ENCODE measurements around the gene FNBP1L.

DNA sequence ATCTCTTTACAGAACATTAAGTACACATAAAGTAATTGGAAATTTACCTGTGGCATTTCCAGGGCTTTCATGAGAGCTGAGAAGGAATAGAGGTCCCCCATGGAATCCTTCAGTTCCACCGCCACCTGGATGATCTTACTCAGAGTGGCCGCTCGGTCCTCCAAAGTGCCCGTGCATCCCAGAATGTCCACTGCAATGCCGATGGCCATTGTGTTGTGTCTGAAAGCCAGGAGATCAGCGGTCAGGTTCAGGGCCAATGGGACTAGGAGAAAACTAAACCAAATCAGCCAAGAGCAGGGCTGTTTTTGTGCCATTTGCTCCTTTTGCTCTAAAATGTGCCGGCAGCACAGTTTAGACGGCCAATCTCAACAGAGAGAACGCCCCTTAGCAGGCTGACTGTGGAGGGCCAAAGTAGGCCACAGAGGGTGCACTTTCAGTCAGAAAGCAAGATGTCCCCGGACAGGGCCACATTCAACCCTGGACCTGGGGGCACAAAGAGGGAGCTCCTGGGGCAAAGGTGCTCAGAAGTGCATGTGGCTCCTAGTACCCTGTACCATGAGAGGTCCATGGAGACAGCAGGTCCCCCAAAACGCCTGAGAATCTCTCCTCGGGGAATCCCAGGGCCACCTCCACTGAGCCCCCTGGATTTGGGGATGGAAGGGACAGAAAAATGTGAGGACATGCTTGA is 123.8 kb downstream of the FNBP1L start:
- TF ChIP-seq POLR2A (IDR thresholded peaks at IDR 0.05; ENCODE audit: low read depth, low read length) (no peak), POLR2AphosphoS5 (IDR thresholded peaks at IDR 0.05; ENCODE audit: low read depth, low read length) (no peak), SPI1 (IDR thresholded peaks at IDR 0.05; ENCODE audit: low read depth, low read length) (no peak)

Measured in GM12891 (cell line).